ENCODE data around the gene WWC2. TPM values are rescaled to one million over a fixed set of nuclear protein-coding genes. Genes with fewer than 3 reads are reported as not detected.

WWC2 gene
- total and polyA plus RNA-seq, 11 donors = 5.4 to 43.0 (median 33.8) TPM

DNA sequence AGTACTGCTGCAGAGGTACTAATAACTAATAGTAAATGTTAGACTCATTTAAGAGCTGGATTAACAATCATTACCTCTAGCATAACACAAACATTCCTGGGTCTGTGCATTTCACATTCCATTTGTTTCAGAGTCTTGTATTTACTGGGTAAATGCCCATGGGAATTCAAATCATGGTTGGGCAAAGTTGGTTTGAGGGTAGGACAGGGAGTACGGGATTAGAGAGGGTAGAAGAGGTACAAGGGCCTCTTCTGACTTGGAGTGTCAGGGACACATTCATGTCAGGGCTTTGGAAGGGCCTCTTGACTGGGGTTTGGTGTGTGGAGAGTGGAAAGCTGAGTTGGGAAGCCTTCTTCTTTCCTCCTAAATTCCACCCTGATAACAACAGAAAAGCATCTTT lies 65.9 kb downstream of the WWC2 start:
- Histone ChIP-seq H3K4me1 (peaks cover 0 to 53% (median 22%) of the 10 kb centered on the region in 12 donors), H3K9me3 (no peaks in the 10 kb centered on the region), H3K36me3 (no peaks in the 10 kb centered on the region), H3K27ac (peak overlapping the region in 11 of 12 donors; percentile 21 to 70 (median 60)), H3K4me3 (no peak overlapping the region), H3K27me3 (no peaks in the 10 kb centered on the region)
- TF ChIP-seq, protein P1, sequence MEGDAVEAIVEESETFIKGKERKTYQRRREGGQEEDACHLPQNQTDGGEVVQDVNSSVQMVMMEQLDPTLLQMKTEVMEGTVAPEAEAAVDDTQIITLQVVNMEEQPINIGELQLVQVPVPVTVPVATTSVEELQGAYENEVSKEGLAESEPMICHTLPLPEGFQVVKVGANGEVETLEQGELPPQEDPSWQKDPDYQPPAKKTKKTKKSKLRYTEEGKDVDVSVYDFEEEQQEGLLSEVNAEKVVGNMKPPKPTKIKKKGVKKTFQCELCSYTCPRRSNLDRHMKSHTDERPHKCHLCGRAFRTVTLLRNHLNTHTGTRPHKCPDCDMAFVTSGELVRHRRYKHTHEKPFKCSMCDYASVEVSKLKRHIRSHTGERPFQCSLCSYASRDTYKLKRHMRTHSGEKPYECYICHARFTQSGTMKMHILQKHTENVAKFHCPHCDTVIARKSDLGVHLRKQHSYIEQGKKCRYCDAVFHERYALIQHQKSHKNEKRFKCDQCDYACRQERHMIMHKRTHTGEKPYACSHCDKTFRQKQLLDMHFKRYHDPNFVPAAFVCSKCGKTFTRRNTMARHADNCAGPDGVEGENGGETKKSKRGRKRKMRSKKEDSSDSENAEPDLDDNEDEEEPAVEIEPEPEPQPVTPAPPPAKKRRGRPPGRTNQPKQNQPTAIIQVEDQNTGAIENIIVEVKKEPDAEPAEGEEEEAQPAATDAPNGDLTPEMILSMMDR (IDR thresholded peaks at IDR 0.05) = no peak
- TF ChIP-seq POLR2A (IDR thresholded peaks at IDR 0.05) = no peak
- 35 to 46% (median 40%) methylated on average over 1 of the region's 1 CpG for WGBS, 4 donors
- DNase-seq (no peak), ATAC-seq (peak; percentile 51 to 76 (median 60))
- intact Hi-C loops (cut with DNase I) = loop anchor here in 1 of 10 donors (10.0 kb wide), 1 partner anchor 60 kb away; no protein-coding TSS in a partner anchor

DNA sequence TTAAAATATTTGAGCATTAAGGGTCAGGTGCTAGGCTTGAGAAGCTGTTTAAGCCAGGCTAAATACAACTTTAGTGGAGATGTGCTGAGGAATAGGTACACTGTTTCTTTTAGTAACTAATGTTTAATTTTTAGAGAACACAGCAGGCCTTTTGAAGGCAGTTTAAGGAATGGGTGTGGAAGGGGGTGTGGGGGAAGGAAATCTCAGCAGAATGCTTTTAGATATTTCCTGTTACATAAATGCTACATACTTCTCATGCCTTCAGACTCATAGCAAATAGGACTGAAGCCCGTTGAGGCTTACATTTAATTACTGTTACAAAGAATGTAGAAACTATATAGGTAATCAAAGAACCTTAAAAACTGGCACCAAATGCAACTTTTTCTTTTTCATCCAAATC lies 66.3 kb downstream of the WWC2 start:
- WGBS, 4 donors = 3 to 19% (median 14%) methylated on average over 1 of the region's 1 CpG
- no peak for TF ChIP-seq POLR2A (IDR thresholded peaks at IDR 0.05)
- DNase-seq (no peak), ATAC-seq (peak in 3 of 4 donors; percentile 43 to 68 (median 46))
- Histone ChIP-seq H3K27me3 (no peaks in the 10 kb centered on the region), H3K4me3 (no peak overlapping the region), H3K36me3 (no peaks in the 10 kb centered on the region), H3K9me3 (no peaks in the 10 kb centered on the region), H3K27ac (peak overlapping the region in 11 of 12 donors; percentile 21 to 70 (median 60)), H3K4me1 (peaks cover 0 to 57% (median 22%) of the 10 kb centered on the region in 12 donors)
- intact Hi-C loops (cut with DNase I) = loop anchor here in 1 of 10 donors (10.0 kb wide), 1 partner anchor 61 kb away; no protein-coding TSS in a partner anchor

DNA sequence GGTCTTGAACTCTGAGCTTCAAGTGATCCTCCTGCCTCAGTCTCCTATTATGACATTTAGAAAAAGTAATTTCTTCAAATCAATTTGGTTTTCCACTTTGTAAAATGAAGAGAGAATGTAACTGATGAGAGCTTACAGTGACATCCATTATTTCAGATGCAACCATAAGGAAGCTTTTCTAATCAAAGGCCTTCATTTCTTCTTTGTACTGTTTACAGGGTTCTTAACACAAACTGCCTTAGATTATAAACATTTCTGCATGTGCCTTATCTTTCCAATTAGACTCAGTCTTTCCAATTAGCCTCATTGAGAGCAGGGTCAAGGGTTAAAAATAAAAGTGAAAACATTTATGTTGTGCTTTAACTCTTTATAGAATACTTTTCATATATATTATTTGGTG lies 71.8 kb downstream of the WWC2 start:
- H3K9me3 ChIP-seq = no peaks in the 10 kb centered on the region
- TF ChIP-seq, protein P1 (IDR thresholded peaks at IDR 0.05) = no peak
- TF ChIP-seq POLR2A (IDR thresholded peaks at IDR 0.05) = no peak
- no peak overlapping the region for H3K27ac ChIP-seq
- H3K36me3 ChIP-seq = no peaks in the 10 kb centered on the region
- no peak overlapping the region for H3K4me3 ChIP-seq
- H3K27me3 ChIP-seq = no peaks in the 10 kb centered on the region
- ATAC-seq (no peak), DNase-seq (no peak)
- peaks cover 0 to 68% (median 33%) of the 10 kb centered on the region in 12 donors for H3K4me1 ChIP-seq
- intact Hi-C loops (cut with DNase I) = no loop called here

DNA sequence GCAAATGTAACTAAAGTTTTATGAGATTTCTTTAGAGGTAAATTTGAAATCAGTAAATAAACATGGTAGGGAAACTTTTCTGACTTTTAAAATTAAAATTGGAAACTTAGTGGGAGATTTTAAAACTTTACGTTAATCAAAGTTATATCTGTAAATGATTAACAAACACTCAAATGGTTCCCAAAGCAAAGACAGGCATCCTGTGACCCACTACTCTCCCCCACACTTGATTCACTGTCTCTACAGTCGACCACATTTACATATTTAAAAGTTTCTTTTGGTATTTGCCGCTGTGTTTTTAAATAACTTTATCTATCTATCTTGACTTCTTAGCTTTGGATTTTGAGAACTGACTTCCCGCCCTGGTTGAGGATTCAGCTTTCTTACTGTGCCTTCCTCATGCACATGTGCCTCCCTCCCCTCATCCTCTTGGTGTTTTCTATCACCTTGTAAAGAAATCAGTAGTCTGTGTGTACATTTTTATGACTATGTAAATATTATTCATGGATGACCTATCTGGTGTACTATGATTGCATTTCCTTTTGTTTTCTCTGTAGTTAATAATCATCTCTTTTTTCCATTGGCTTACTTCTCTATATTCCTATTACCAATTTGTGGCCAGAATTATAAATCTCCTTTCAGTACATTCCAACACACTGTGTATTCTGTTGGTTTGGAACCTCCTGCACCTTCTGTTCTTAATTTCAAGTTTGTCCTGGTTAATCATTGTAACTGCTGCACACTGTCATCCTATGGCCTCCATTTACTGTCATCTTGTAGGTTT lies 72.6 kb downstream of the WWC2 start:
- no peaks in the 10 kb centered on the region for H3K9me3 ChIP-seq
- no peaks in the 10 kb centered on the region for H3K36me3 ChIP-seq
- no peak overlapping the region for H3K27ac ChIP-seq
- peaks cover 0 to 68% (median 27%) of the 10 kb centered on the region in 12 donors for H3K4me1 ChIP-seq
- WGBS, 4 donors = 63 to 76% (median 73%) methylated on average over 4 of the region's 4 CpGs
- no peaks in the 10 kb centered on the region for H3K27me3 ChIP-seq
- DNase-seq (no peak), ATAC-seq (no peak)
- TF ChIP-seq POLR2A (IDR thresholded peaks at IDR 0.05) = no peak
- H3K4me3 ChIP-seq = no peak overlapping the region
- intact Hi-C loops (cut with DNase I) = no loop called here

DNA sequence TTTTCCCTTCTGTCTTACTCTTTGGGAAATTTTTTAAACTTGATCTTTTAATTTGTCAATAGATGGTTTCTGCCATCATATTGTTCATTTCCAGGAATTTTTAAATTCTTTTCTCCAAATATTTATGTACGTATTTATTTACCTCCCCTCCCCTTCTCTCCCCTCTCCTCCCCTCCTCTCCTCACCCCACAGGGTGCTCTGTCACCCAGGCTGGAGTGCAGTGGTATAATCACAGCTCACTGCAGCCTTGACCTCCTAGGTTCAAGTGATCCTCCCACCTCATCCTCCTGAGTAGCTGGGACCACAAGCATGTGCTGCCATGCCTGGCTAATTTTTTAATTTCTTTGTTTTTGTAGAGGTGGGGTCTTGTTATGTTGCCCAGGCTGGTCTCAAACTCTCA lies 73.8 kb downstream of the WWC2 start:
- no peak overlapping the region for H3K27ac ChIP-seq
- H3K27me3 ChIP-seq = no peaks in the 10 kb centered on the region
- no peak overlapping the region for H3K4me3 ChIP-seq
- no peaks in the 10 kb centered on the region for H3K9me3 ChIP-seq
- DNase-seq (no peak), ATAC-seq (no peak)
- H3K4me1 ChIP-seq = peaks cover 0 to 65% (median 29%) of the 10 kb centered on the region in 12 donors
- TF ChIP-seq, protein P1 (IDR thresholded peaks at IDR 0.05) = no peak
- no peak for TF ChIP-seq POLR2A (IDR thresholded peaks at IDR 0.05)
- WGBS, 4 donors = 91 to 95% (median 93%) methylated on average over 1 of the region's 1 CpG
- intact Hi-C loops (cut with DNase I) = no loop called here
- no peaks in the 10 kb centered on the region for H3K36me3 ChIP-seq
